ENCODE results near the gene KATNAL1.

GRCh38 chr13:30314069-30314468, 6.7 kb upstream of the KATNAL1 start:
- no peak for TF ChIP-seq GABPB1 (CRISPR knock-in tag; IDR thresholded peaks at IDR 0.05)
- TF ChIP-seq CTCF (IDR thresholded peaks at IDR 0.05) = no peak
- TF ChIP-seq PRDM15 (CRISPR knock-in tag; IDR thresholded peaks at IDR 0.05) = no peak
- no peak for TF ChIP-seq TEAD4 (CRISPR knock-in tag; IDR thresholded peaks at IDR 0.05)
- no peak for TF ChIP-seq TCF7 (CRISPR knock-in tag; IDR thresholded peaks at IDR 0.05; ENCODE audit: low read depth)
- TF ChIP-seq PREB (CRISPR knock-in tag; IDR thresholded peaks at IDR 0.05; ENCODE audit: borderline replicate concordance) = no peak
- TF ChIP-seq MLX (CRISPR knock-in tag; IDR thresholded peaks at IDR 0.05) = no peak
- no peak for TF ChIP-seq ZBTB43 (CRISPR knock-in tag; IDR thresholded peaks at IDR 0.05)

Measured in WTC11 (cell line).